K562 (cell line): ENCODE data around the gene TBC1D16. TPM values are rescaled to one million over a fixed set of nuclear protein-coding genes. Genes with fewer than 3 reads are reported as not detected.

Experiments used
- ATF2 ChIP-seq: sonication (generic); formaldehyde crosslinking; IDR thresholded peaks from 2 replicates; pipeline ENCODE4 v1.8.1; 2022; ENCODE audit warnings: missing genetic modification reagents
- HCFC1 ChIP-seq: IDR thresholded peaks from 2 replicates; pipeline ENCODE4 v1.6.1; 2012; ENCODE audit warnings: low read depth, low read length, improper control_type of control experiment
- HMBOX1 ChIP-seq: sonication (generic); IDR thresholded peaks from 2 replicates; pipeline ENCODE4 v1.6.1; 2016
- OTX1 ChIP-seq: fragments of 450-650 bp; formaldehyde crosslinking; IDR thresholded peaks from 2 replicates; pipeline ENCODE4 v1.4.0; 2022; ENCODE audit warnings: mild to moderate bottlenecking
- PURB ChIP-seq: sonication (generic); formaldehyde crosslinking; IDR thresholded peaks from 2 replicates; pipeline ENCODE4 v1.9.0; 2021; ENCODE audit warnings: low read depth, mild to moderate bottlenecking, missing genetic modification reagents
- RAD21 ChIP-seq, 2 experiments: fragments of 250-450 bp in 1 of 2; fragments of 450-650 bp in 1 of 2; sonication (Bioruptor Pico) in 1 of 2; formaldehyde crosslinking in 1 of 2; IDR thresholded peaks in 1 of 2; conservative IDR thresholded peaks in 1 of 2; 2 replicates each; pipeline versions ENCODE4 v1.4.0 to v1.8.0; 2020 to 2022; ENCODE audit warnings: mild to moderate bottlenecking in 2 of 2, moderate library complexity in 1 of 2
- RBM22 ChIP-seq: fragments of 200-400 bp; formaldehyde crosslinking; IDR thresholded peaks from 2 replicates; pipeline ENCODE4 v1.6.1; 2018; ENCODE audit warnings: low read length, low read depth; ENCODE audit not compliant: poor library complexity, severe bottlenecking
- RCOR1 ChIP-seq, 2 experiments: IDR thresholded peaks; 2 replicates each; pipeline ENCODE4 v1.6.1; 2012; ENCODE audit warnings: low read depth in 2 of 2, low read length in 2 of 2, borderline replicate concordance in 1 of 2, improper control_type of control experiment in 1 of 2
- TFAM ChIP-seq: fragments of 250-450 bp; sonication (Bioruptor Pico); conservative IDR thresholded peaks from 2 replicates; pipeline ENCODE4 v1.5.0; 2021; ENCODE audit warnings: mild to moderate bottlenecking, moderate library complexity
- ZBTB7A ChIP-seq: IDR thresholded peaks from 2 replicates; pipeline ENCODE4 v1.6.1; 2011; ENCODE audit warnings: low read depth, mild to moderate bottlenecking, low read length, moderate library complexity, borderline replicate concordance; ENCODE audit not compliant: control insufficient read depth
- ZBTB8A ChIP-seq: fragments of 450-650 bp; IDR thresholded peaks from 2 replicates; pipeline ENCODE4 v1.6.1; 2018; ENCODE audit warnings: mild to moderate bottlenecking, moderate library complexity; ENCODE audit not compliant: partially characterized antibody
- ZNF282 ChIP-seq: sonication (generic); formaldehyde crosslinking; IDR thresholded peaks from 2 replicates; pipeline ENCODE4 v1.8.1; 2023; ENCODE audit warnings: missing genetic modification reagents
- ZNF347 ChIP-seq: fragments of 450-650 bp; formaldehyde crosslinking; IDR thresholded peaks from 2 replicates; pipeline ENCODE4 v1.4.0; 2020; ENCODE audit warnings: low read depth, mild to moderate bottlenecking, moderate library complexity
- ZNF586 ChIP-seq: fragments of 450-650 bp; formaldehyde crosslinking; conservative IDR thresholded peaks from 2 replicates; pipeline ENCODE4 v1.4.0; 2020; ENCODE audit warnings: mild to moderate bottlenecking, moderate library complexity
- ZNF766 ChIP-seq: fragments of 200-800 bp; sonication (Bioruptor generic); conservative IDR thresholded peaks from 2 replicates; pipeline ENCODE4 v1.6.1; 2016; ENCODE audit warnings: missing genetic modification characterization, missing compliant biosample characterization
- ZZZ3 ChIP-seq: fragments of 450-650 bp; IDR thresholded peaks from 2 replicates; pipeline ENCODE4 v1.6.1; 2016; ENCODE audit warnings: antibody characterized with exemption, mild to moderate bottlenecking, moderate library complexity
- polyA plus RNA-seq, 8 experiments: library from polyadenylated mRNA; depleted of rRNA in 4 of 8; stranded (reverse) in 5 of 8; unstranded in 3 of 8; fragments of >200 nt; fragmentation: Nextera tagmentation in 2 of 8; fragmentation: Illumina TruSeq in 1 of 8; extraction: Ambion mirVana in 2 of 8; extraction: Trizol in 1 of 8; gene quantifications; 2 replicates each; pipeline versions ENCODE4 v1.2.1 to v1.2.3, GENCODE V29; 2011 to 2014; ENCODE audit warnings: inconsistent platforms in 1 of 8, missing spikeins in 1 of 8
- total RNA-seq, 7 experiments: library from RNA; depleted of rRNA in 6 of 7; stranded (reverse); fragments of >200 nt in 6 of 7; fragmentation: Illumina TruSeq in 2 of 7; extraction: Trizol in 2 of 7; gene quantifications; 2 replicates each; pipeline versions ENCODE4 v1.2.1 to v1.2.3, GENCODE V29; 2011 to 2021; ENCODE audit warnings: low replicate concordance in 1 of 7
- TF ChIP-seq, protein P1 (sequence below), 3 experiments: fragments of 200-800 bp in 1 of 3; sonication (Bioruptor generic) in 1 of 3; sonication (generic) in 1 of 3; formaldehyde crosslinking in 1 of 3; IDR thresholded peaks; 2 replicates each; pipeline versions ENCODE4 v1.6.1 to v1.8.0; 2016 to 2022; ENCODE audit warnings: mild to moderate bottlenecking in 2 of 3, missing compliant biosample characterization in 2 of 3, missing genetic modification characterization in 2 of 3, missing genetic modification reagents in 1 of 3
- TF ChIP-seq, protein P2 (sequence below): fragments of 450-650 bp; formaldehyde crosslinking; IDR thresholded peaks from 2 replicates; pipeline ENCODE4 v1.4.0; 2020; ENCODE audit warnings: mild to moderate bottlenecking, moderate library complexity
- TF ChIP-seq, protein P3 (sequence below): sonication (generic); formaldehyde crosslinking; IDR thresholded peaks from 2 replicates; pipeline ENCODE4 v1.8.0; 2022; ENCODE audit warnings: mild to moderate bottlenecking, missing genetic modification reagents

The TBC1D16 gene
- total and polyA plus RNA-seq, 9 of the 15 experiments (the other 6 are each of a cell fraction or from before 2014, with no cell fraction given) = 0.01 to 0.20 (median 0.03) TPM; not detected in 1

- TF ChIP-seq HMBOX1 (no peak), ZBTB7A (peak; percentile 48; the same call in 1 of the 2 replicates), OTX1 (CRISPR knock-in tag) (no peak), PURB (CRISPR knock-in tag) (no peak), RBM22 (no peak), ZZZ3 (no peak), RCOR1 (IDR thresholded peaks at IDR 0.05; ENCODE audit: borderline replicate concordance in 1 of 2, low read depth in 2 of 2, low read length in 2 of 2) (0 out of 4 replicates have a peak, but pooled peaks of 1 of the 2 experiments have one; percentile 18), RAD21 (CRISPR knock-in tag; conservative IDR thresholded peaks at IDR 0.05 in 1 of 2, IDR thresholded peaks at IDR 0.05 in 1 of 2) (peak; percentile 37 to 69; a peak in 2 of 4 replicates), ZNF282 (no peak), ZNF766 (no peak), ATF2 (CRISPR knock-in tag) (no peak), ZNF347 (CRISPR knock-in tag) (no peak), ZNF586 (CRISPR knock-in tag) (no peak), HCFC1 (no peak), ZBTB8A (no peak), TFAM (CRISPR knock-in tag) (no peak)
- TF ChIP-seq, protein P1, sequence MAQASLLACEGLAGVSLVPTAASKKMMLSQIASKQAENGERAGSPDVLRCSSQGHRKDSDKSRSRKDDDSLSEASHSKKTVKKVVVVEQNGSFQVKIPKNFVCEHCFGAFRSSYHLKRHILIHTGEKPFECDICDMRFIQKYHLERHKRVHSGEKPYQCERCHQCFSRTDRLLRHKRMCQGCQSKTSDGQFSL (CRISPR knock-in tag; IDR thresholded peaks at IDR 0.05) = no peak
- TF ChIP-seq, protein P1 (tag; IDR thresholded peaks at IDR 0.05) = no peak
- TF ChIP-seq, protein P2, sequence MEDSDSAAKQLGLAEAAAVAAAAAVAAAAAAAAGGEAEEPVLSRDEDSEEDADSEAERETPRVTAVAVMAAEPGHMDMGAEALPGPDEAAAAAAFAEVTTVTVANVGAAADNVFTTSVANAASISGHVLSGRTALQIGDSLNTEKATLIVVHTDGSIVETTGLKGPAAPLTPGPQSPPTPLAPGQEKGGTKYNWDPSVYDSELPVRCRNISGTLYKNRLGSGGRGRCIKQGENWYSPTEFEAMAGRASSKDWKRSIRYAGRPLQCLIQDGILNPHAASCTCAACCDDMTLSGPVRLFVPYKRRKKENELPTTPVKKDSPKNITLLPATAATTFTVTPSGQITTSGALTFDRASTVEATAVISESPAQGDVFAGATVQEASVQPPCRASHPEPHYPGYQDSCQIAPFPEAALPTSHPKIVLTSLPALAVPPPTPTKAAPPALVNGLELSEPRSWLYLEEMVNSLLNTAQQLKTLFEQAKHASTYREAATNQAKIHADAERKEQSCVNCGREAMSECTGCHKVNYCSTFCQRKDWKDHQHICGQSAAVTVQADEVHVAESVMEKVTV (CRISPR knock-in tag) = no peak
- TF ChIP-seq, protein P3, sequence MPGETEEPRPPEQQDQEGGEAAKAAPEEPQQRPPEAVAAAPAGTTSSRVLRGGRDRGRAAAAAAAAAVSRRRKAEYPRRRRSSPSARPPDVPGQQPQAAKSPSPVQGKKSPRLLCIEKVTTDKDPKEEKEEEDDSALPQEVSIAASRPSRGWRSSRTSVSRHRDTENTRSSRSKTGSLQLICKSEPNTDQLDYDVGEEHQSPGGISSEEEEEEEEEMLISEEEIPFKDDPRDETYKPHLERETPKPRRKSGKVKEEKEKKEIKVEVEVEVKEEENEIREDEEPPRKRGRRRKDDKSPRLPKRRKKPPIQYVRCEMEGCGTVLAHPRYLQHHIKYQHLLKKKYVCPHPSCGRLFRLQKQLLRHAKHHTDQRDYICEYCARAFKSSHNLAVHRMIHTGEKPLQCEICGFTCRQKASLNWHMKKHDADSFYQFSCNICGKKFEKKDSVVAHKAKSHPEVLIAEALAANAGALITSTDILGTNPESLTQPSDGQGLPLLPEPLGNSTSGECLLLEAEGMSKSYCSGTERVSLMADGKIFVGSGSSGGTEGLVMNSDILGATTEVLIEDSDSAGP (CRISPR knock-in tag) = no peak
Observed at GRCh38 chr17:80005360-80006338, 30.0 kb downstream of the TBC1D16 start (continued).
